Left lung (tissue), 10 donors: ENCODE data around the gene DACH1. TPM values are rescaled to one million over a fixed set of nuclear protein-coding genes. Genes with fewer than 3 reads are reported as not detected.

ENCODE experiments used
- ATAC-seq: fragments of 200-7000 bp; cut with Tn5 transposase; one replicate; pipeline ENCODE4 v1.9.1; 2020; ENCODE audit warnings: moderate library complexity
- DNase-seq, 4 donors: peaks; one replicate each; pipeline ENCODE4 v3.0.0-alpha.2; 2013 to 2020
- H3K27ac ChIP-seq, 2 donors: fragments of 200-600 bp; sonication (generic) in 1 of 2; one replicate each; pipeline versions ENCODE4 v1.5.0 to v1.8.0; 2020 to 2021
- H3K27me3 ChIP-seq, 2 donors: fragments of 200-600 bp; sonication (generic) in 1 of 2; one replicate each; pipeline versions ENCODE4 v1.5.0 to v1.8.0; 2020 to 2021
- H3K36me3 ChIP-seq, 2 donors: fragments of 200-600 bp; sonication (generic) in 1 of 2; one replicate each; pipeline versions ENCODE4 v1.5.0 to v1.8.0; 2020 to 2021
- H3K4me1 ChIP-seq, 2 donors: fragments of 200-600 bp; one replicate each; pipeline ENCODE4 v1.8.0; 2021
- H3K4me3 ChIP-seq, 2 donors: fragments of 200-600 bp; sonication (generic) in 1 of 2; one replicate each; pipeline versions ENCODE4 v1.5.0 to v1.8.0; 2020 to 2021; ENCODE audit warnings: mild to moderate bottlenecking in 1 of 2
- H3K9me3 ChIP-seq, 2 donors: fragments of 200-600 bp; sonication (generic) in 1 of 2; one replicate each; pipeline versions ENCODE4 v1.5.0 to v1.8.0; 2020 to 2021
- intact Hi-C, 2 donors: fragments of 100-400 bp; cut with DNase I; formaldehyde crosslinking; loops; one replicate each; pipeline versions ENCODE4 v1.11.2 to v1.14.2; 2022
- polyA plus RNA-seq, 6 donors: library from polyadenylated mRNA; unstranded; fragments of 120-200 nt; gene quantifications; one replicate each; pipeline ENCODE4 v1.2.1, GENCODE V29; 2013; ENCODE audit not compliant: insufficient read length in 6 of 6
- total RNA-seq, 2 donors: library from RNA; stranded (reverse); fragmentation: NEBNext Ultra II Directional; extraction: Animal tissue kit (Norgen Biotek cat#: 25700); gene quantifications; one replicate each; pipeline ENCODE4 v1.2.1, GENCODE V29; 2021
- TF ChIP-seq, protein P1 (sequence below), 2 donors: fragments of 200-600 bp; sonication (generic) in 1 of 2; IDR thresholded peaks; one replicate each; pipeline versions ENCODE4 v1.5.0 to v1.8.0; 2021; ENCODE audit warnings: antibody characterized with exemption in 2 of 2
- donor health status: DM: no; HTN: yes; CAD: no.
- donor health status: DM: no; HTN: no; CAD: no.

The DACH1 gene
- total and polyA plus RNA-seq, 8 donors: 4.6 to 47.5 (median 43.9) TPM

DNA sequence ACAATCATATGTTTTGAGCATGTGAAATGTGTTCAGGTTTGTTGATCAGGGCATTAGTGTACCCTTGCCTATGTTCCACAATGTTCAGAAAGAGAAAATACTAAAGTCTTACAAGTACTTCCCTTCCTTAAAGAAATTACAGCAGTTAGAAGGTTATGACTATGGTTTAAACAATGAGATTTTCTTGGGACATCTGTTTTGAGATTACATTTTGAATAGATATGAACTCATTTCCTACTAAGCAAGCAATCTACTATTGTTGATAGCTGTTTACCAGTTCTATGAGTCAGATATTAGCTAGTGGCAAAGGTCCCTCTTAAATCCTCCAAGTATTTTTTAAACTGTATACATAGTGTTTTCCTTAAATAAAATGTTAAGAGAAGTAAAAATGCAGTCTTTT lies 241.3 kb downstream of the DACH1 start:
- ATAC-seq (no peak), DNase-seq (no peak)
- intact Hi-C loops: no loop called here
- H3K27me3 ChIP-seq: no peaks in the 10 kb centered on the region
- no peaks in the 10 kb centered on the region for H3K36me3 ChIP-seq
- no peaks in the 10 kb centered on the region for H3K9me3 ChIP-seq
- TF ChIP-seq, protein P1, sequence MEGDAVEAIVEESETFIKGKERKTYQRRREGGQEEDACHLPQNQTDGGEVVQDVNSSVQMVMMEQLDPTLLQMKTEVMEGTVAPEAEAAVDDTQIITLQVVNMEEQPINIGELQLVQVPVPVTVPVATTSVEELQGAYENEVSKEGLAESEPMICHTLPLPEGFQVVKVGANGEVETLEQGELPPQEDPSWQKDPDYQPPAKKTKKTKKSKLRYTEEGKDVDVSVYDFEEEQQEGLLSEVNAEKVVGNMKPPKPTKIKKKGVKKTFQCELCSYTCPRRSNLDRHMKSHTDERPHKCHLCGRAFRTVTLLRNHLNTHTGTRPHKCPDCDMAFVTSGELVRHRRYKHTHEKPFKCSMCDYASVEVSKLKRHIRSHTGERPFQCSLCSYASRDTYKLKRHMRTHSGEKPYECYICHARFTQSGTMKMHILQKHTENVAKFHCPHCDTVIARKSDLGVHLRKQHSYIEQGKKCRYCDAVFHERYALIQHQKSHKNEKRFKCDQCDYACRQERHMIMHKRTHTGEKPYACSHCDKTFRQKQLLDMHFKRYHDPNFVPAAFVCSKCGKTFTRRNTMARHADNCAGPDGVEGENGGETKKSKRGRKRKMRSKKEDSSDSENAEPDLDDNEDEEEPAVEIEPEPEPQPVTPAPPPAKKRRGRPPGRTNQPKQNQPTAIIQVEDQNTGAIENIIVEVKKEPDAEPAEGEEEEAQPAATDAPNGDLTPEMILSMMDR (IDR thresholded peaks at IDR 0.05): no peak
- H3K27ac ChIP-seq: peak overlapping the region in 1 of 2 donors; percentile 60
- no peak overlapping the region for H3K4me3 ChIP-seq
- H3K4me1 ChIP-seq: peaks cover 0 to 7% of the 10 kb centered on the region in 2 donors

DNA sequence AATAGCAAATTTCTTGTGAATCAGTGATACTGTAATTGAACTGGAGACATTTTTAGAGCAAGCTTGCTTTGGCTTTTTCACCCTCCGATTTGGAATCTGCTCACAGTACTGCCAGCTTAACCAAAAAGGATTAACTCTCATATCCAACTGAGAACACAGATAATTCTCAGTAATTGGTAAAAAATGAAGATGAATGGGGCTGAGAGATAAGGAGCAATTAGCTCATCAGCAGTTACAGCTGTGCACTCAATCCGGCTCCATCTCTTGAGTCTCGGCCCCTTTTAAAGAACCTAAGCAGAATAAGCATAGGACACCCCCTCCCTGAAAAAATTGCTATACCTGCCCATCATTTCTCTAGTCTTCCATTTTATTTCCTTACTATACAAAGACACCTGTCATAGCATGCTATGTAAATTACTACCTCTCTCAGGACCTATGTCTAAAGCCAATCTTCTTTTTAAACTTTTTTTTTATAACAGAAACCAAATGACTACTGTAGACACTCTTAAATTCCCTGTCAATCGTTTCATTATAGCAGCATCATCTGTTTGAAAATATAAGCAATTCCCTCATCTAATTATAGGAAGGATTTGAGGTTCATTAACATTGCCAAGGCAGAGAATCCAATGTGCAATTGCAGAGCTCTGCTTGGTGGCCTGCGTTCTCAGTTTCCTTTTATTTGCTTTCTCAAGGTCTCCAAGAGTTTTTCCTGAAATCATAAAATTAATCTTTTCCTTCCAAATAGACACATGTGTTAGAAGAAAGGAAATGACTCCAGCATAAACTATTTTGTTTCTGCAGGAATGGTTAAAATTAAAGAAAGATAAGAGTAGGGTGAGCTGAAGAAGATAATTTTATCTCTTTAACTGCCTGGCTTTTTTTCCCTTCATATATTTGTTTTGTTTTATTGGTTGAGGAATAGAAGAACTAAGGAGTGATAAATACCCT lies 242.1 kb downstream of the DACH1 start:
- DNase-seq (no peak), ATAC-seq (no peak)
- Histone ChIP-seq H3K27ac (peak overlapping the region in 1 of 2 donors; percentile 60), H3K4me1 (peaks cover 0 to 7% of the 10 kb centered on the region in 2 donors), H3K9me3 (no peaks in the 10 kb centered on the region), H3K4me3 (no peak overlapping the region), H3K27me3 (no peaks in the 10 kb centered on the region), H3K36me3 (no peaks in the 10 kb centered on the region)
- TF ChIP-seq, protein P1 (IDR thresholded peaks at IDR 0.05): no peak
- intact Hi-C loops: no loop called here

DNA sequence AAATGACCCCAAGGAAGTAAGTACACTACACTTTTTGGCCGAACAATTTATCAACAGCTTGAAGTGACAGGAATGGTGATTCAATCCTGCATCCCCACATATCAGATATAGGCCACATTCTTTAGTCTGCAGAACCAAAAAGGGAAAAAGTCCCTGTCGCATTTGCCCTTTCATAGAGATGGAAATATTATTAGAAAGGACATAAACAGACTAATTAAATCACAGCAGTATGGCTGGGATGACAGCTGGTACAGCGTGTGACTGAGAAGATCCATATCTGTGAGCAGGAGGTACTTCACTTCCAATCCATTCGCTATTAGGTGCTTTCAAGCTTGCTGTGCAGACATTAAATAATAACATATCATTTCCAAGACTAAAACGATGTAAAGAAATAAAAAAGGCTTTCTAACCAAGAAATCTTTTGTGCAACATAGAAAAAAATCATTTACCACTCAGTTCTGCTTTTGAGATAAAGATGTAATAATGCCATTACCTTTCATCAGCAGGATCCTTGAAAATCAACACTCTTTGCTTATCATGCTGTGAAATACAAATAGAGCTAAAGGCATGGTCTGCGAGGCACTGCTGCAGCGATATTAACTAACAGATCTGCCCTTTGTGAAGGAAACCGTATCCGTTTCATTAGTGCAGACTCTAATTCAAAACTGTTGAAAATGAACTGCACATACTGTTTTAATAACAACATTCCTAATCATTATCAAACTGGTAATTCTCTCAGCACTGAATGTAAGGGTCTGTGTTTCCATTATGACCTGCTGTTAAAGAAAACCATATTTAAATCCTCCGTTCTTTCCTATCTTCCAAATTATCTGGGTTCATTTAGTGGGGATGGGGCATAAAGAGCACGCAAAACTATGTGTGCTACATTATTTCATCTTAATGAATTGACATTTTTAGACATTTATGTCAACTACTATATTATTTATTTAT lies 245.6 kb downstream of the DACH1 start:
- Histone ChIP-seq H3K4me3 (no peak overlapping the region), H3K9me3 (no peaks in the 10 kb centered on the region), H3K4me1 (peaks cover 0 to 7% of the 10 kb centered on the region in 2 donors), H3K27ac (no peak overlapping the region), H3K36me3 (no peaks in the 10 kb centered on the region), H3K27me3 (no peaks in the 10 kb centered on the region)
- no peak for DNase-seq
- no peak for ATAC-seq
- intact Hi-C loops: no loop called here
- TF ChIP-seq, protein P1 (IDR thresholded peaks at IDR 0.05): no peak

DNA sequence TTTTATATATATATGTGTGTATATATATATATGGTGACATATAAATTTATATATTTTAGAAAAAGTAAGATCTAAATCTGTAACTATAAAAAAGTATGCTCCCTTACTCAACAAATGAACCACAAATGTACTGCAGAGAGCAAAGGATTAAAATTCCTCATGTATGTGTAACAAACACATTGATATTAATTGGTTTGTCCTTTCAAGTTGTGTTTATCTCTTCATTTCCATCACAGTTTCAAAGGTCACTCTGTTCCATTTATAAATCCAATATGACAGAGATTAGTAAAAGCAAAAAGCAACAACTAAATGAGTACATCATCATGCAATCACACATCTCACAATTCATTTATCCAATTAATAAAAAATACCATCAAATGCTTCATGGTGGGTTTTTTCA lies 247.9 kb downstream of the DACH1 start:
- Histone ChIP-seq H3K36me3 (no peaks in the 10 kb centered on the region), H3K27ac (no peak overlapping the region), H3K9me3 (no peaks in the 10 kb centered on the region), H3K27me3 (no peaks in the 10 kb centered on the region), H3K4me1 (no peaks in the 10 kb centered on the region), H3K4me3 (no peak overlapping the region)
- intact Hi-C loops: no loop called here
- TF ChIP-seq, protein P1 (IDR thresholded peaks at IDR 0.05): no peak
- ATAC-seq (no peak), DNase-seq (no peak)
